ENCODE results near the gene FZR1. TPM values are rescaled to one million over a fixed set of nuclear protein-coding genes. Genes with fewer than 3 reads are reported as not detected.

FZR1 gene
- total RNA-seq, 1 experiment from 2014 or later, result 57.0 TPM

- TF ChIP-seq EZH2 (IDR thresholded peaks at IDR 0.05; ENCODE audit: low read depth), result no peak
- TF ChIP-seq CTCF (conservative IDR thresholded peaks at IDR 0.05), result no peak
- no peaks in the 10 kb centered on the region for H3K27me3 ChIP-seq (ENCODE audit: insufficient read depth, low read depth)
- BruUV-seq (replicated peaks), result no TSS peak
- H3K27ac ChIP-seq, result no peak overlapping the region
- H3K9me3 ChIP-seq (ENCODE audit: insufficient read depth, low read depth), result no peaks in the 10 kb centered on the region
- H3K4me3 ChIP-seq, result no peak overlapping the region
- no peaks in the 10 kb centered on the region for H3K36me3 ChIP-seq (ENCODE audit: low read depth)
- ChIA-PET POLR2A (ENCODE audit: unreplicated experiment) (no interaction called here), CTCF (no interaction called here)
- H3K9me2 ChIP-seq (ENCODE audit: insufficient read depth), result no peaks in the 10 kb centered on the region
- H4K20me1 ChIP-seq (ENCODE audit: insufficient read depth), result no peaks in the 10 kb centered on the region; the same call in 1 of the 2 replicates
- no peak for DNase-seq
- no peak overlapping the region for H2AFZ ChIP-seq
- H3K4me1 ChIP-seq (replicated peaks; ENCODE audit: insufficient read depth), result no peaks in the 10 kb centered on the region
- H3F3A ChIP-seq (ENCODE audit: insufficient read depth, low read depth), result no peaks in the 10 kb centered on the region
- no peaks in the 10 kb centered on the region for H3K79me2 ChIP-seq (ENCODE audit: low read depth)
- intact Hi-C loops (cut with micrococcal nuclease; ENCODE audit: unreplicated experiment), result no loop called here
- no peak overlapping the region for H3K4me2 ChIP-seq
These were observed 29.9 kb downstream of the FZR1 start for GRCh38 chr19:3535981-3536380.

GRCh38 chr19:3536429-3537100, 30.5 kb downstream of the FZR1 start:
- intact Hi-C loops (cut with micrococcal nuclease; ENCODE audit: unreplicated experiment), result no loop called here

GRCh38 chr19:3537101-3537437, 31.0 kb downstream of the FZR1 start:
- H3K4me1 ChIP-seq (replicated peaks; ENCODE audit: insufficient read depth), result no peaks in the 10 kb centered on the region
- no peak for TF ChIP-seq CTCF (conservative IDR thresholded peaks at IDR 0.05)
- TF ChIP-seq EZH2 (IDR thresholded peaks at IDR 0.05; ENCODE audit: low read depth), result no peak
- DNase-seq, result no peak
- H3K9me2 ChIP-seq (ENCODE audit: insufficient read depth), result no peaks in the 10 kb centered on the region
- no TSS peak for BruUV-seq (replicated peaks)
- intact Hi-C loops (cut with micrococcal nuclease; ENCODE audit: unreplicated experiment), result no loop called here
- CTCF ChIA-PET, result no interaction called here
- H3K27me3 ChIP-seq (ENCODE audit: insufficient read depth, low read depth), result no peaks in the 10 kb centered on the region
- no peaks in the 10 kb centered on the region for H3K36me3 ChIP-seq (ENCODE audit: low read depth)
- H3K4me2 ChIP-seq, result no peak overlapping the region
- no peaks in the 10 kb centered on the region for H3K79me2 ChIP-seq (ENCODE audit: low read depth)
- H3K27ac ChIP-seq, result no peak overlapping the region
- H2AFZ ChIP-seq, result no peak overlapping the region
- no peak overlapping the region for H3K4me3 ChIP-seq
- H3K9me3 ChIP-seq (ENCODE audit: insufficient read depth, low read depth), result no peaks in the 10 kb centered on the region
- peaks cover 2% of the 10 kb centered on the region; the same call in 1 of the 2 replicates for H3F3A ChIP-seq (ENCODE audit: insufficient read depth, low read depth)
- H4K20me1 ChIP-seq (ENCODE audit: insufficient read depth), result no peaks in the 10 kb centered on the region; the same call in 1 of the 2 replicates
- POLR2A ChIA-PET (ENCODE audit: unreplicated experiment), result no interaction called here

More at GRCh38 chr19:3536429-3537100, 30.5 kb downstream of the FZR1 start:
- ChIA-PET CTCF (no interaction called here), POLR2A (ENCODE audit: unreplicated experiment) (no interaction called here)
- Histone ChIP-seq H3F3A (ENCODE audit: insufficient read depth, low read depth) (no peaks in the 10 kb centered on the region), H4K20me1 (ENCODE audit: insufficient read depth) (no peaks in the 10 kb centered on the region; the same call in 1 of the 2 replicates), H3K79me2 (ENCODE audit: low read depth) (no peaks in the 10 kb centered on the region), H3K4me1 (replicated peaks; ENCODE audit: insufficient read depth) (no peaks in the 10 kb centered on the region), H2AFZ (no peak overlapping the region), H3K4me3 (no peak overlapping the region), H3K27ac (no peak overlapping the region), H3K4me2 (no peak overlapping the region), H3K36me3 (ENCODE audit: low read depth) (no peaks in the 10 kb centered on the region), H3K9me3 (ENCODE audit: insufficient read depth, low read depth) (no peaks in the 10 kb centered on the region), H3K27me3 (ENCODE audit: insufficient read depth, low read depth) (no peaks in the 10 kb centered on the region), H3K9me2 (ENCODE audit: insufficient read depth) (no peaks in the 10 kb centered on the region)
- no TSS peak for BruUV-seq (replicated peaks)
- DNase-seq, result no peak
- TF ChIP-seq EZH2 (IDR thresholded peaks at IDR 0.05; ENCODE audit: low read depth), result no peak
- no peak for TF ChIP-seq CTCF (conservative IDR thresholded peaks at IDR 0.05)
